CD14-positive monocyte (primary cell): ENCODE results near the gene ANKRD44. TPM values are rescaled to one million over a fixed set of nuclear protein-coding genes. Genes with fewer than 3 reads are reported as not detected.

Source experiments
- DNase-seq, 3 donors: peaks; one replicate each; pipeline ENCODE4 v3.0.0-alpha.2; 2011 to 2022
- H2AFZ ChIP-seq: 2 replicates; pipeline ENCODE4 v1.6.0; 2012; ENCODE audit warnings: mild to moderate bottlenecking, low read depth, low read length, inconsistent platforms; ENCODE audit not compliant: insufficient read depth, poor library complexity, severe bottlenecking
- H3K27ac ChIP-seq, 2 donors: 1 replicate in 1 of 2; 2 replicates in 1 of 2; pipeline ENCODE4 v1.5.1; 2012 to 2013; ENCODE audit warnings: low read length in 2 of 2, control low read depth in 1 of 2, inconsistent platforms in 1 of 2, low read depth in 1 of 2, mild to moderate bottlenecking in 1 of 2
- H3K27me3 ChIP-seq, 2 donors: one replicate each; pipeline versions ENCODE4 v1.6.0 to v1.6.1; 2011 to 2013; ENCODE audit warnings: low read length in 2 of 2; ENCODE audit not compliant: control insufficient read depth in 2 of 2, insufficient read depth in 2 of 2
- H3K36me3 ChIP-seq, 2 donors: replicated peaks in 1 of 2; 1 replicate in 1 of 2; 2 replicates in 1 of 2; pipeline versions ENCODE4 v1.5.1 to v1.6.1; 2012 to 2013; ENCODE audit warnings: low read length in 2 of 2, control low read depth in 1 of 2, inconsistent platforms in 1 of 2, mild to moderate bottlenecking in 1 of 2; ENCODE audit not compliant: insufficient read depth in 2 of 2, control insufficient read depth in 1 of 2
- H3K4me1 ChIP-seq, 2 donors: 1 replicate in 1 of 2; 2 replicates in 1 of 2; pipeline versions ENCODE4 v1.5.1 to v1.6.1; 2012 to 2013; ENCODE audit warnings: low read length in 2 of 2, control low read depth in 1 of 2, inconsistent platforms in 1 of 2, mild to moderate bottlenecking in 1 of 2, moderate library complexity in 1 of 2; ENCODE audit not compliant: insufficient read depth in 2 of 2, control insufficient read depth in 1 of 2
- H3K4me2 ChIP-seq: replicated peaks from 2 replicates; pipeline ENCODE3; 2012; ENCODE audit warnings: low read length, moderate library complexity, mild to moderate bottlenecking; ENCODE audit not compliant: poor library complexity, severe bottlenecking; ENCODE audit errors: extremely low read depth
- H3K4me3 ChIP-seq, 3 experiments: fragments of 200-600 bp in 1 of 3; sonication (generic) in 1 of 3; replicated peaks in 1 of 3; 1 replicate in 2 of 3; 2 replicates in 1 of 3; pipeline ENCODE4 v1.5.1; 2011 to 2013; ENCODE audit warnings: low read length in 3 of 3, mild to moderate bottlenecking in 3 of 3, control low read depth in 2 of 3, low read depth in 2 of 3, inconsistent platforms in 1 of 3, moderate library complexity in 1 of 3
- H3K79me2 ChIP-seq: 2 replicates; pipeline ENCODE4 v1.6.0; 2012; ENCODE audit warnings: mild to moderate bottlenecking, control low read depth, inconsistent platforms, low read length, moderate library complexity; ENCODE audit not compliant: insufficient read depth
- H3K9ac ChIP-seq: 2 replicates; pipeline ENCODE4 v1.6.0; 2017; ENCODE audit warnings: low read length, mild to moderate bottlenecking; ENCODE audit not compliant: insufficient read depth, poor library complexity, severe bottlenecking
- H3K9me3 ChIP-seq, 2 donors: replicated peaks in 1 of 2; 1 replicate in 1 of 2; 2 replicates in 1 of 2; pipeline versions ENCODE4 v1.5.1 to v1.6.1; 2012 to 2013; ENCODE audit warnings: low read length in 2 of 2, control low read depth in 1 of 2; ENCODE audit not compliant: control insufficient read depth in 1 of 2, insufficient read depth in 1 of 2
- H4K20me1 ChIP-seq: 2 replicates; pipeline ENCODE4 v1.6.0; 2012; ENCODE audit warnings: mild to moderate bottlenecking, low read length, control low read depth, moderate library complexity; ENCODE audit not compliant: insufficient read depth
- H3K27ac Mint-ChIP-seq, 7 donors: one replicate each; pipeline ENCODE4 v1.8.0; 2020; ENCODE audit warnings: mild to moderate bottlenecking in 7 of 7, mixed read lengths in 7 of 7, moderate library complexity in 6 of 7, inconsistent platforms in 2 of 7
- H3K27me3 Mint-ChIP-seq, 3 donors: one replicate each; pipeline ENCODE4 v1.8.0; 2021 to 2022; ENCODE audit warnings: low read depth in 3 of 3, mild to moderate bottlenecking in 3 of 3, mixed read lengths in 3 of 3, moderate library complexity in 3 of 3, inconsistent platforms in 1 of 3
- H3K36me3 Mint-ChIP-seq, 2 donors: one replicate each; pipeline ENCODE4 v1.8.0; 2020; ENCODE audit warnings: mixed read lengths in 2 of 2, inconsistent platforms in 1 of 2, mild to moderate bottlenecking in 1 of 2
- H3K4me1 Mint-ChIP-seq: one replicate; pipeline ENCODE4 v1.8.0; 2020; ENCODE audit warnings: mild to moderate bottlenecking, mixed read lengths
- H3K4me3 Mint-ChIP-seq, 2 donors: one replicate each; pipeline ENCODE4 v1.8.0; 2020; ENCODE audit warnings: mild to moderate bottlenecking in 2 of 2, mixed read lengths in 2 of 2, moderate library complexity in 1 of 2
- H3K9me3 Mint-ChIP-seq, 7 donors: one replicate each; pipeline ENCODE4 v1.8.0; 2020 to 2022; ENCODE audit warnings: mixed read lengths in 7 of 7, mild to moderate bottlenecking in 6 of 7, moderate library complexity in 6 of 7, inconsistent platforms in 2 of 7
- WGBS: methylation state at CpG from one replicate; pipeline ENCODE4 v1.1.5; 2013; ENCODE audit warnings: missing lambda C conversion rate; ENCODE audit not compliant: insufficient coverage; 5-methylcytosine and 5-hydroxymethylcytosine counted together
- intact Hi-C, 2 donors: fragments of 100-400 bp; cut with micrococcal nuclease; formaldehyde crosslinking; loops; one replicate each; pipeline versions ENCODE4 v1.15.0 to v1.15.1; 2023
- polyA plus RNA-seq, 3 donors: library from polyadenylated mRNA; depleted of rRNA in 1 of 3; unstranded in 2 of 3; stranded (reverse) in 1 of 3; fragments of 300-500 nt in 2 of 3; fragments of >200 nt in 1 of 3; fragmentation: Illumina TruSeq in 2 of 3; gene quantifications; 1 replicate in 2 of 3; 2 replicates in 1 of 3; pipeline ENCODE4 v1.2.3, GENCODE V29; 2012 to 2021
- TF ChIP-seq, protein P1 (sequence below): fragments of 200-600 bp; IDR thresholded peaks from one replicate; pipeline ENCODE4 v1.8.0; 2022; ENCODE audit warnings: antibody characterized with exemption, mild to moderate bottlenecking

The ANKRD44 gene
- polyA plus RNA-seq, 3 donors = 55.7 to 91.9 (median 64.9) TPM

DNA sequence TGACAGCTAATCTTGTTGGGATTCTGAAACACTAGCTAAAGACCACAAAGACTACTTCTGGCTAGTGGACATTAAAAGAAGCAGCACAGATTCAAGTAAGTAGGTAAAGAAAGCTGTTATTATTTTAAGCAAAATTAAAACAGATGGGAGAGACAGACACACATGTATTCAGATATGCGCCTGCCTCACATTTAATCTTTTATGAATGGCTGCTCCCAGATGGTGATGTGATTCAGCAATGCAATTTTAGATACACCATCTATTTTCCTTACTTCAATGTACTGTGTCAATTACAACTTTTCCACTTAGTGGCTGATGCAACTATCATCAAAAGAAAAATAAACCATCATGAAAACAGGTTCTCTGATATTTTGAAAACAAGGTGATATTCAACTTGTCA is 251.1 kb downstream of the ANKRD44 start:
- H4K20me1 ChIP-seq = peaks cover 23% of the 10 kb centered on the region
- no peak overlapping the region for H3K27ac Mint-ChIP-seq
- H3K36me3 ChIP-seq = peaks cover 57 to 84% of the 10 kb centered on the region in 2 donors
- no peaks in the 10 kb centered on the region for H3K4me1 Mint-ChIP-seq
- no peak overlapping the region for H3K27ac ChIP-seq
- H3K79me2 ChIP-seq = no peaks in the 10 kb centered on the region
- H3K4me2 ChIP-seq = no peak overlapping the region
- peaks cover 84 to 87% of the 10 kb centered on the region in 2 donors for H3K36me3 Mint-ChIP-seq
- no peak overlapping the region for H3K9ac ChIP-seq
- no peak for DNase-seq
- peaks cover 9 to 22% (median 12%) of the 10 kb centered on the region in 7 donors for H3K9me3 Mint-ChIP-seq
- no CpG with 5 or more reads among the region's 1 CpG for WGBS
- intact Hi-C loops = no loop called here
- peaks cover 4 to 17% of the 10 kb centered on the region in 2 donors for H3K9me3 ChIP-seq
- TF ChIP-seq, protein P1, sequence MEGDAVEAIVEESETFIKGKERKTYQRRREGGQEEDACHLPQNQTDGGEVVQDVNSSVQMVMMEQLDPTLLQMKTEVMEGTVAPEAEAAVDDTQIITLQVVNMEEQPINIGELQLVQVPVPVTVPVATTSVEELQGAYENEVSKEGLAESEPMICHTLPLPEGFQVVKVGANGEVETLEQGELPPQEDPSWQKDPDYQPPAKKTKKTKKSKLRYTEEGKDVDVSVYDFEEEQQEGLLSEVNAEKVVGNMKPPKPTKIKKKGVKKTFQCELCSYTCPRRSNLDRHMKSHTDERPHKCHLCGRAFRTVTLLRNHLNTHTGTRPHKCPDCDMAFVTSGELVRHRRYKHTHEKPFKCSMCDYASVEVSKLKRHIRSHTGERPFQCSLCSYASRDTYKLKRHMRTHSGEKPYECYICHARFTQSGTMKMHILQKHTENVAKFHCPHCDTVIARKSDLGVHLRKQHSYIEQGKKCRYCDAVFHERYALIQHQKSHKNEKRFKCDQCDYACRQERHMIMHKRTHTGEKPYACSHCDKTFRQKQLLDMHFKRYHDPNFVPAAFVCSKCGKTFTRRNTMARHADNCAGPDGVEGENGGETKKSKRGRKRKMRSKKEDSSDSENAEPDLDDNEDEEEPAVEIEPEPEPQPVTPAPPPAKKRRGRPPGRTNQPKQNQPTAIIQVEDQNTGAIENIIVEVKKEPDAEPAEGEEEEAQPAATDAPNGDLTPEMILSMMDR = no peak
- no peaks in the 10 kb centered on the region for H3K4me1 ChIP-seq
- no peak overlapping the region for H3K4me3 Mint-ChIP-seq
- no peak overlapping the region for H3K4me3 ChIP-seq
- no peaks in the 10 kb centered on the region for H3K27me3 Mint-ChIP-seq
- H2AFZ ChIP-seq = no peak overlapping the region
- H3K27me3 ChIP-seq = no peaks in the 10 kb centered on the region

- H3K27me3 Mint-ChIP-seq = no peaks in the 10 kb centered on the region
- peak overlapping the region in 1 of 2 donors; percentile 28 for H3K27ac ChIP-seq
- no peaks in the 10 kb centered on the region for H3K79me2 ChIP-seq
- H3K9me3 Mint-ChIP-seq = peaks cover 6 to 19% (median 12%) of the 10 kb centered on the region in 7 donors
- H4K20me1 ChIP-seq = peaks cover 23% of the 10 kb centered on the region
- peaks cover 62 to 91% of the 10 kb centered on the region in 2 donors for H3K36me3 ChIP-seq
- peaks cover 4 to 17% of the 10 kb centered on the region in 2 donors for H3K9me3 ChIP-seq
- TF ChIP-seq, protein P1 = no peak
- H3K36me3 Mint-ChIP-seq = peaks cover 83 to 84% of the 10 kb centered on the region in 2 donors
- no peak overlapping the region for H3K4me3 Mint-ChIP-seq
- no peaks in the 10 kb centered on the region for H3K27me3 ChIP-seq
- H2AFZ ChIP-seq = no peak overlapping the region
- H3K4me2 ChIP-seq = no peak overlapping the region
- H3K4me1 ChIP-seq = no peaks in the 10 kb centered on the region
- WGBS = no CpG with 5 or more reads among the region's 1 CpG
- DNase-seq = no peak
- H3K27ac Mint-ChIP-seq = peak overlapping the region in 1 of 7 donors; percentile 42
- no peaks in the 10 kb centered on the region for H3K4me1 Mint-ChIP-seq
- intact Hi-C loops = no loop called here
- H3K9ac ChIP-seq = no peak overlapping the region
- no peak overlapping the region for H3K4me3 ChIP-seq
Observed at GRCh38 chr2:197058777-197059300, 251.7 kb downstream of the ANKRD44 start.
